SK-N-SH treated with all-trans-retinoic acid at 6 μM for 48 hours (cell line): ENCODE measurements around the gene ATF5.

ENCODE experiments used
- ARNTL ChIP-seq: fragments of 450-650 bp; formaldehyde crosslinking; IDR thresholded peaks from 2 replicates; pipeline ENCODE4 v1.5.0; 2020; ENCODE audit warnings: low read depth, mild to moderate bottlenecking, moderate library complexity, borderline replicate concordance
- CSDC2 ChIP-seq: fragments of 250-450 bp; sonication (Bioruptor Pico); IDR thresholded peaks from 2 replicates; pipeline ENCODE4 v1.5.0; 2020; ENCODE audit warnings: mild to moderate bottlenecking, moderate library complexity
- CSRNP3 ChIP-seq: fragments of 250-450 bp; sonication (Bioruptor Pico); IDR thresholded peaks from 2 replicates; pipeline ENCODE4 v1.5.1; 2021; ENCODE audit warnings: mild to moderate bottlenecking, moderate library complexity
- PATZ1 ChIP-seq: fragments of 250-450 bp; sonication (Bioruptor Pico); IDR thresholded peaks from 2 replicates; pipeline ENCODE4 v1.8.0; 2020; ENCODE audit warnings: mild to moderate bottlenecking, moderate library complexity, borderline replicate concordance
- POU6F1 ChIP-seq: fragments of 250-450 bp; sonication (Bioruptor Pico); IDR thresholded peaks from 2 replicates; pipeline ENCODE4 v1.8.0; 2021; ENCODE audit warnings: low read depth, mild to moderate bottlenecking, moderate library complexity, borderline replicate concordance
- RARB ChIP-seq: fragments of 250-450 bp; sonication (Bioruptor Pico); IDR thresholded peaks from 2 replicates; pipeline ENCODE4 v1.8.0; 2021; ENCODE audit warnings: mild to moderate bottlenecking, moderate library complexity
- TOX ChIP-seq: fragments of 250-450 bp; sonication (Bioruptor Pico); IDR thresholded peaks from 2 replicates; pipeline ENCODE4 v1.8.0; 2021; ENCODE audit warnings: mild to moderate bottlenecking, moderate library complexity, borderline replicate concordance
- ZC3H10 ChIP-seq: fragments of 250-450 bp; sonication (Bioruptor Pico); IDR thresholded peaks from 2 replicates; pipeline ENCODE4 v1.5.1; 2021; ENCODE audit warnings: mild to moderate bottlenecking, moderate library complexity
- ZFP30 ChIP-seq: fragments of 450-650 bp; formaldehyde crosslinking; IDR thresholded peaks from 2 replicates; pipeline ENCODE4 v1.5.0; 2022; ENCODE audit warnings: mild to moderate bottlenecking, moderate library complexity
- ZNF565 ChIP-seq: fragments of 450-650 bp; formaldehyde crosslinking; conservative IDR thresholded peaks from 2 replicates; pipeline ENCODE4 v1.5.0; 2020; ENCODE audit warnings: low read depth, mild to moderate bottlenecking, moderate library complexity
- ZNF8 ChIP-seq: fragments of 450-650 bp; formaldehyde crosslinking; IDR thresholded peaks from 2 replicates; pipeline ENCODE4 v1.5.0; 2020; ENCODE audit warnings: mild to moderate bottlenecking, moderate library complexity
- TF ChIP-seq, protein P1 (sequence below): fragments of 250-450 bp; sonication (Bioruptor Pico); IDR thresholded peaks from 2 replicates; pipeline ENCODE4 v1.5.0; 2020; ENCODE audit warnings: mild to moderate bottlenecking, moderate library complexity
- TF ChIP-seq, protein P2 (sequence below): fragments of 250-450 bp; sonication (Bioruptor Pico); IDR thresholded peaks from 2 replicates; pipeline ENCODE4 v1.5.1; 2020; ENCODE audit warnings: low read depth, mild to moderate bottlenecking, moderate library complexity

GRCh38 chr19:49976496-49976895 is 47.5 kb downstream of the ATF5 start:
- TF ChIP-seq ZNF8 (CRISPR knock-in tag): no peak
- no peak for TF ChIP-seq ZNF565 (CRISPR knock-in tag)
- no peak for TF ChIP-seq RARB (CRISPR knock-in tag)
- no peak for TF ChIP-seq ZFP30 (CRISPR knock-in tag)
- TF ChIP-seq TOX (CRISPR knock-in tag): no peak
- TF ChIP-seq PATZ1 (CRISPR knock-in tag): no peak
- no peak for TF ChIP-seq POU6F1 (CRISPR knock-in tag)
- TF ChIP-seq CSDC2 (CRISPR knock-in tag): no peak
- TF ChIP-seq, protein P1, sequence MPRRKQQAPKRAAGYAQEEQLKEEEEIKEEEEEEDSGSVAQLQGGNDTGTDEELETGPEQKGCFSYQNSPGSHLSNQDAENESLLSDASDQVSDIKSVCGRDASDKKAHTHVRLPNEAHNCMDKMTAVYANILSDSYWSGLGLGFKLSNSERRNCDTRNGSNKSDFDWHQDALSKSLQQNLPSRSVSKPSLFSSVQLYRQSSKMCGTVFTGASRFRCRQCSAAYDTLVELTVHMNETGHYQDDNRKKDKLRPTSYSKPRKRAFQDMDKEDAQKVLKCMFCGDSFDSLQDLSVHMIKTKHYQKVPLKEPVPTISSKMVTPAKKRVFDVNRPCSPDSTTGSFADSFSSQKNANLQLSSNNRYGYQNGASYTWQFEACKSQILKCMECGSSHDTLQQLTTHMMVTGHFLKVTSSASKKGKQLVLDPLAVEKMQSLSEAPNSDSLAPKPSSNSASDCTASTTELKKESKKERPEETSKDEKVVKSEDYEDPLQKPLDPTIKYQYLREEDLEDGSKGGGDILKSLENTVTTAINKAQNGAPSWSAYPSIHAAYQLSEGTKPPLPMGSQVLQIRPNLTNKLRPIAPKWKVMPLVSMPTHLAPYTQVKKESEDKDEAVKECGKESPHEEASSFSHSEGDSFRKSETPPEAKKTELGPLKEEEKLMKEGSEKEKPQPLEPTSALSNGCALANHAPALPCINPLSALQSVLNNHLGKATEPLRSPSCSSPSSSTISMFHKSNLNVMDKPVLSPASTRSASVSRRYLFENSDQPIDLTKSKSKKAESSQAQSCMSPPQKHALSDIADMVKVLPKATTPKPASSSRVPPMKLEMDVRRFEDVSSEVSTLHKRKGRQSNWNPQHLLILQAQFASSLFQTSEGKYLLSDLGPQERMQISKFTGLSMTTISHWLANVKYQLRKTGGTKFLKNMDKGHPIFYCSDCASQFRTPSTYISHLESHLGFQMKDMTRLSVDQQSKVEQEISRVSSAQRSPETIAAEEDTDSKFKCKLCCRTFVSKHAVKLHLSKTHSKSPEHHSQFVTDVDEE: no peak
- TF ChIP-seq CSRNP3 (CRISPR knock-in tag): no peak
- no peak for TF ChIP-seq ARNTL (CRISPR knock-in tag)
- TF ChIP-seq, protein P2, sequence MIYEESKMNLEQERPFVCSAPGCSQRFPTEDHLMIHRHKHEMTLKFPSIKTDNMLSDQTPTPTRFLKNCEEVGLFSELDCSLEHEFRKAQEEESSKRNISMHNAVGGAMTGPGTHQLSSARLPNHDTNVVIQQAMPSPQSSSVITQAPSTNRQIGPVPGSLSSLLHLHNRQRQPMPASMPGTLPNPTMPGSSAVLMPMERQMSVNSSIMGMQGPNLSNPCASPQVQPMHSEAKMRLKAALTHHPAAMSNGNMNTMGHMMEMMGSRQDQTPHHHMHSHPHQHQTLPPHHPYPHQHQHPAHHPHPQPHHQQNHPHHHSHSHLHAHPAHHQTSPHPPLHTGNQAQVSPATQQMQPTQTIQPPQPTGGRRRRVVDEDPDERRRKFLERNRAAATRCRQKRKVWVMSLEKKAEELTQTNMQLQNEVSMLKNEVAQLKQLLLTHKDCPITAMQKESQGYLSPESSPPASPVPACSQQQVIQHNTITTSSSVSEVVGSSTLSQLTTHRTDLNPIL (CRISPR knock-in tag): no peak
- TF ChIP-seq ZC3H10: no peak
